Measurements from ENCODE around the gene NT5DC1. TPM values are rescaled to one million over a fixed set of nuclear protein-coding genes. Genes with fewer than 3 reads are reported as not detected.

The NT5DC1 gene
- total RNA-seq, 1 experiment from 2014 or later, result 14.3 TPM

DNA sequence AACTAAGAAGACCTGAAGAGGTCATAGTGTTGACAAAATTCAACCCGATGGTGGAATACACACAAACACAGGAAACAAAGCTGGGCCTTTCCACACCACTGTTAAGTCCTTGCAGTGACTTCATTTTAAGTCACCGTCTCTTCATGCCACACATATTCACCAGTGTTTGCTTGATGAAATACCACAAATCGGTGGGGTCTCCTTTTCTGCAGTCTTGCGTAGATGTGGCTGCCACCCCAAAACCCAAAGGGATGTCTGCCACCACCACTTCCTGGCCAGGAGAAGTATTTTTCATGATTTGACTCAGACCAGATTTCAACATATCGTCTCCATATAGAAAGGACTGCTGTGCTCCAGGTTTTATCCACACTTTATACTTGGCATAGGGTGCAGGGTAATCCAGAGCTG, 36.3 kb downstream of the NT5DC1 start:
- DNase-seq (ENCODE audit: low read depth), result peak; percentile 38

DNA sequence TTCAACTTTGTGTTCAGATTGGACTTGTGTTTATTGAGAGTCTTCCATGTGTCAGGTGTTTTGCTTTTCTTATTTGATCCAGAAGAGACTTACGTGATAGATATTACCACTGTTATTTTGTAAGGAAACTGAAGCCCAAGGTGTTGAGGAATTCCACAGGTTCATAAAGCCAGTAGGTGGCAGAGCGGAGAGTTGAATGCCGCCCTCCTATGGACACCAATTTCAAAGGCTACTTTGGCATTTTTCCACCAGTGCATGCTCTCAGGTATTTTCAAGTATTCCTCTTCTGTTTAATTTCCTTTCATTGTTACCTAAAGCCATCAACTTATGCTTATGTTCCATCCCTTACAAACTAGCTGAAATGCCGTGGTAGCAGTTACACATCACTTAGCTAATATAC, 39.3 kb downstream of the NT5DC1 start:
- no peak for DNase-seq (ENCODE audit: low read depth)

GRCh38 chr6:116144605-116145004, 44.0 kb downstream of the NT5DC1 start:
- peak; percentile 95 for DNase-seq (ENCODE audit: low read depth)

DNA sequence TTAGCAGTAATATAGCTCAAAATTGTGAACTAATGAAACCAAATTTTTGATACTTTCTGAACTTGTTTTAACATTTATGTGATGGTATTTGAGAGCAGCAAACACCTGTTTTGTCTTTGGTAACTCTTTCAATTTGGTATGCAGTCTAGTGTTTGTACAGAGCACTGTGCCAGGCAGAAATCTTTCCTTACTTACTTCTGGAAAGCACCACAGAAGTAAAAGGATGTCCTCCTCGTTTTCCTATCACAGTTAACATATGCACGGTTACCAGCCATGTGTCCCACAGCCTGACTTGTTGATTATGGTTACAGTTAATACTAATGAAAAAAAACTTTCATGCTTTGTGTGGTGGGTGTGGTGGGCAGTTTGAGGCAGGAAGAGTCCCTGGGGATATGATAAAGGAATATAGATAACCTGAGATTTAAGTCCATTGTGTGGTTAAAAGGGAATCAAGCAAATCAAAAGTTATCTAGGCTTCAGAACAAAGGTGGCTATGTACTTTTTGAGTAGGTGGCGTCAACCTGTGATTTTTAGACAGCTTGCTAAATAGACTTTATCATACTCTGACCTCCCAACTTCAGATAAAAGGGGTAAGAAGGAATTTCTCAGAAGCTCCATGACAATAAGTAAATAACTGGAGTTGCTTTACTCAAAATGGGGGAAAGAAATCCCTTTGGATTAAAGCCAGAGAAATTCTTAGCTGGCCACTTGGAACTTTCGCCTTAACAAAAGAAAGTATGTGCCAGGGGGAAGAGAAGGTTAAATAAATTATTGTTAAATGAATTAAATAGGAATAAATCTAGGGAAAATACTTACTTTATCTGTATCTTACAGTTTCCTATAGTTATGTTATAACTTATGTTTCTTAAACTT, 45.4 kb downstream of the NT5DC1 start:
- no peak for DNase-seq (ENCODE audit: low read depth)

GRCh38 chr6:116152620-116153019, 52.0 kb downstream of the NT5DC1 start:
- DNase-seq (ENCODE audit: low read depth), result no peak

DNA sequence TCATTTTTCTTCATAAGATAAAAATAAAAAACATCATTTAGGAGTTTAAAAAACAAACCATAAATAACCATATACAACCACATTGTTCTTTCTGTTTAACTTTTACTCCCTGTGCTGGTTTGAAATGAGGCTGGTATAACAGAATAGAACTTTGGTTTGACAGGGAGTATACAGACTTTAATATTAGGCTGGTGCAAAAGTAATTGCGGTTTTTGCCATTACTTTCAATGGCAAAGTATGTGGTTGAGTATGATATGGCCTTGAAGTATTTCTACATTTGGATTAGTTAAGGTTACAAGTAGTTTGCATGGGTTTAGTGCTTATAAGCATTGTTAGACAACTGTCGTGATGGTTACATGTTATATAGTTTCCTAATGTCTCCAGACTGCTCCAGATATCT, 54.2 kb downstream of the NT5DC1 start:
- DNase-seq (ENCODE audit: low read depth), result no peak

DNA sequence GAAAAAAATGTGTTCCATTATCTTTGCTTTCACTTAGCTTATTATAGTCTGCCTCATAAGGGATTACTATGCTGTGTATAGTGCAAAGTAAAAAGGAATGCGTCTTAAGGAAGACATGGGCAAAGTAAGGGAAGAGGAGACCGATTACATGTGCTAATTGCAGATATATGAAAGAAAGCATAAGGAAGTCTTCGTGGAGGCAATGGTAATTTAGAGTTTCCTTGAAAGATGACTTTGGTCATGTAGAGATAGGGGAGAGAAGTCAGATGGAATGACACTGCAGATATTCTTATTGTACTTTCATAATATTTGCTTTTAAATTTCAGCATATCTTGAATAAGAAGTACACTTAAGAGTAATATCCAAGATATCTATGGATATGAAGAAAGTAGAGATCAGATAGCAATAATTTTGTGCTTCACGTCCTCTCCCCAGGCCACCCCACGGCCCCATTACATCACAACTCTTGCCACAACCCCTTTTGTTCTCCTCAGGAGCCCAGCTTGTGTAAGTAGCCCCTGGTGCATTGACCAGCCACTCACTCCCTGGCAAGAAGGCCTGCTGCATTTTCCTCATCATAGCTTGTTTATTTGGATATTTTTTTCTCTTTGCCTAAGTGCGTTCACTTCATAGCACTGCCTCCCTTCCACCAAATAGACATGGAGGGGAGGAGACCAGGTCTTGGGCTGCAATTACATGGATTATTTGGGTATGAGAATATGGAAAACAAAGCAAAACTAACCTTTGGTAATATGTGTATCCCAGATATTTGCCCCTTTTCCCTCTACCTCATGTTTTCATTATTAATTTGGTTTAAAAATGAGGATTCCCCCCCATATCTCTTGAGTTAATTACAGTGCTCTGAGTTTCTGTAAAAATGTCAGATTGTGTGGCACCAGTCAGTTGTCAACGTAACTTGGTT, 56.0 kb downstream of the NT5DC1 start:
- no peak for DNase-seq (ENCODE audit: low read depth)

GRCh38 chr6:116157391-116157790, 56.7 kb downstream of the NT5DC1 start:
- no peak for DNase-seq (ENCODE audit: low read depth)

GRCh38 chr6:116158641-116159040, 58.0 kb downstream of the NT5DC1 start:
- DNase-seq (ENCODE audit: low read depth), result peak; percentile 49

DNA sequence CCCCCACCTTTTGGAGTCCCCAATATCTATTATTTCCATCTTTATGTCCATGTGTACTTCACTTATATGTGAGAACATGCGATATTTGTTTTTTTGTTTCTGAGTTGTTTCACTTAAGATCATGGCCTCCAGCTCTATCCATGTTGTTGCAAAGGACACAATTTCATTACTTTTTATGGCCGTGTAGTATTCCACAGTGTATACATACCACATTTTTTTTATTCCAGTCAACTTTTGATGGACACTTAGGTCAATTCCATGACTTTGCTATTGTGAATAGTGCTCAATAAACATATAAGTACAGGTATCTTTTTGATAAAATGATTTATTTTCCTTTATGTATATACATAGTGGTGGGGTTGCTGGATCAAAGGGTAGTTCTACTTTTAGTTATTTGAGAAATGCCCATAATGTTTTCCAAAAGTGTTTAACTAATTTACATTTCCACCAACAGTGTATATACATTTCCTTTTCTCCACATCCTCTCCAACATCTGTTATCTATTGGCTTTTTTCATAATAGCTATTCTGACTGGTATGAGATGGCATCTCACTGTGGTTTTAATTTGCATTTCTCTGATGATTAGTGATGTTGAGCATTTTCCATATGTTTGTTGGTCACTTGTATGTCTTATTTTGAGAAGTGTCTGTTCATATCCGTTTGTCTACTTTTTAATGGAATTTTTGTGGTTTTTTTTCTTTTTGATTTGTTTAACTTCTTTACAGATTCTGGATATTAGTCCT, 59.3 kb downstream of the NT5DC1 start:
- DNase-seq (ENCODE audit: low read depth), result peak; percentile 85

DNA sequence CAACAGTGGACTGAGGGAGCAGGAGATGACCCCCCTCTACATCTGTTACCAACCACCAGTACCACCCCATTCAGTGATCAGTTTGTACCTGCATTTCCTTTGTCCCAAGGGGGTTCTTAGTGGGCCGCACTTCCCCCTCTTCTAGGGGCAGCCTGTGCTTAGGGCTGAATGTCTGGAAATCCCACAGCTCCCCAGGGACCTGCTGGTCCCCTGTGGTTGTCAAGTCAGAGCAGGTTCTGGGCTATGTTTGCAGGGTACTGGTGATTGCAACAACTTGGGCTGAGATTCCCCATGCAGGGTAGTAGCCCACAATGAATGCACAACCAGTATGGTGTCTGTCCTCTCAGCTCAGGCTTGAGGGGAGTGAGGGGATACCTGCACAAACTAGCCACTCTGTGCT, 64.9 kb downstream of the NT5DC1 start:
- DNase-seq (ENCODE audit: low read depth), result no peak

DNA sequence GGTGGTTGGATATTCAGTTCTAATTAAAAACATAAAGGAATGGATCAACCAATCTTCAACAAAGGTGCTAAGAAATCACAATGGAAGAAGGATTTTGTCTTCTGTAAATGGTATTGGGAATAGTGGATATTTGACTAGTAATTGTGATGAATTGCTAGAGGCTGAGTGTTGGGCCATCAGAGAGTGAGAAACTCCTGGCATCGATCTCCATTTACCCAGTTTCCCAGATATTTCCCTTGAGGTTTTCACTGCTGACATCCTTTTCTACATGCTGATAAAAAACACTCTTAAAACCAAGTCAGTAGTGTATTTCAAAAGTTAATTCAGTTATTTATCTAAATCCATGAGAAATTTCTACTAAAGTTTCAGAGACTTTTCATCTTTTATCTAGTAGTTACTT, 65.7 kb downstream of the NT5DC1 start:
- no peak for DNase-seq (ENCODE audit: low read depth)

GRCh38 chr6:116168148-116168547, 67.5 kb downstream of the NT5DC1 start:
- DNase-seq (ENCODE audit: low read depth), result no peak

DNA sequence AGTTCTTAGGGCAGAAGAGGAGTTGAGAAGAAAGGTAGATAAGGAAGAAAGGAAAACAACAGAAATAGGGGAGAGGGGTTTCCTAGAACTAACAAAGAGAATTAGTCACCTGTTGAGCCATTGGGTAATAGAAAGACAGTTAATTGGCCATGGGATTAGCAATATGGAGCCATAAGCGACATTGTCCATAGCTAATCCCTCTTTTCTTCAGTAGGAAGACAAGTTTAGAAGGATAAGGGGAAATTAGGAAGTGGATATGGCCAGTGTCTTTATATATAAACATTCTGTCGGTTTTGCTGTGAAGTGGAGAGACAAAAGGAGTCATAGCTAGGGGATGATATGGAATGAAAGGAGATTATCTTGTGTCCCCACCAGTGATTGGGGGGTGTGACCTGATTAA, 69.2 kb downstream of the NT5DC1 start:
- no peak for DNase-seq (ENCODE audit: low read depth)

GRCh38 chr6:116170358-116171057, 69.9 kb downstream of the NT5DC1 start:
- no peak for DNase-seq (ENCODE audit: low read depth)

DNA sequence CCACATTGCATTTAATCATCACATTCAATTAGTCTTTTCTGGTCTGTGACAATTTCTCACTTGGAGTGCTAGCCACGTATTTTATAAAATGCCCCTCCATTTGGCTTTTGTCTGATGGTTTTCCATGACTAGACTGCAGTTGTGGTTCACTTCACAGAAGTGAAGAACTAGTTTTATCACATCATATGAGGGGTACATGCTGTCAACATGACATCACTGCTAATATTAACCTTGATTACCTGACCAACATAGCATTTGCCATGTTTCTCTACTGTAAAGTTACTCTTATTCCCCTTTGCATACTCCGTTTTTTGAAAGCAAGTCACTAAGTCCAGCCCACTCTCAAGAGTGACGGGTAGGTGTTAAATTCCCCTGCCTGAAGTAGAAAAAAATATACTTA, 73.3 kb downstream of the NT5DC1 start:
- DNase-seq (ENCODE audit: low read depth), result no peak

- DNase-seq (ENCODE audit: low read depth), result no peak
These were observed 74.7 kb downstream of the NT5DC1 start for GRCh38 chr6:116175344-116175743.

- no peak for DNase-seq (ENCODE audit: low read depth)
These were observed 75.9 kb downstream of the NT5DC1 start for GRCh38 chr6:116176596-116176995.

- DNase-seq (ENCODE audit: low read depth), result no peak
These were observed 79.7 kb downstream of the NT5DC1 start for GRCh38 chr6:116180375-116180774.

DNA sequence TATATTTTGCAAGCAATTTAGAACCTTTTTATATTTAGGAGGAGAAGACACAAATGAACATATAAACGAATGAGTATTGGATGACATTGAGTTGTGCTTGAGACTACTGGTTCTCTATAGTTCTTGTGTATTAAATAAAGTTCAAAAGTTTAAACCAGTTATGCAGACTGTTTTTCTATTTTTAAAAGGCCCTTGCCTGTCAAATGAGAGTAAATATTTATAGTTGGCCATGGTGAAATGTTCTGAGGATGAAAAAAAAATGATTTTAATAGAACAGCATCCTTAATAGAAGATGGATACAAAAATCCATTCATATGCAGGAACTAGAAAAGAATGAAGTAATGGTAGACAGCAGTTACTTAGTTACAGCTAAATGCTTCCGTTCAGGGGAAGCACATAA, 88.8 kb downstream of the NT5DC1 start:
- DNase-seq (ENCODE audit: low read depth), result no peak

GRCh38 chr6:116190550-116190949, 89.9 kb downstream of the NT5DC1 start:
- DNase-seq (ENCODE audit: low read depth), result peak; percentile 78
